GM23248 (cell line): Measurements from ENCODE around the gene AXIN1. TPM values are rescaled to one million over a fixed set of nuclear protein-coding genes. Genes with fewer than 3 reads are reported as not detected.

Experiments used
- DNase-seq: peaks from one replicate; pipeline ENCODE4 v3.0.0-alpha.2; 2015
- H2AFZ ChIP-seq: fragments of 200-600 bp; sonication (generic); 2 replicates; pipeline ENCODE4 v1.6.1; 2016; ENCODE audit warnings: antibody characterized with exemption
- H3F3A ChIP-seq: fragments of 200-600 bp; sonication (generic); 2 replicates; pipeline ENCODE4 v1.6.1; 2016; ENCODE audit warnings: mild to moderate bottlenecking, antibody characterized with exemption, mixed run types; ENCODE audit not compliant: insufficient read depth
- H3K27ac ChIP-seq: fragments of 200-600 bp; sonication (generic); 2 replicates; pipeline ENCODE4 v1.5.1; 2016; ENCODE audit warnings: mild to moderate bottlenecking
- H3K27me3 ChIP-seq: fragments of 200-600 bp; sonication (generic); replicated peaks from 2 replicates; pipeline ENCODE4 v1.6.1; 2016; ENCODE audit warnings: mild to moderate bottlenecking; ENCODE audit not compliant: insufficient read depth
- H3K36me3 ChIP-seq: fragments of 200-600 bp; sonication (generic); 2 replicates; pipeline ENCODE4 v1.6.1; 2016; ENCODE audit warnings: low read depth, mild to moderate bottlenecking
- H3K4me1 ChIP-seq: fragments of 200-600 bp; sonication (generic); 2 replicates; pipeline ENCODE4 v1.6.1; 2016; ENCODE audit warnings: mild to moderate bottlenecking; ENCODE audit not compliant: insufficient read depth
- H3K4me2 ChIP-seq: fragments of 200-600 bp; sonication (generic); one replicate; pipeline ENCODE4 v1.6.1; 2016; ENCODE audit warnings: mild to moderate bottlenecking; ENCODE audit not compliant: unreplicated experiment
- H3K4me3 ChIP-seq: fragments of 200-600 bp; sonication (generic); 2 replicates; pipeline ENCODE4 v1.5.1; 2016; ENCODE audit warnings: mild to moderate bottlenecking
- H3K79me2 ChIP-seq: fragments of 200-600 bp; sonication (generic); 2 replicates; pipeline ENCODE4 v1.6.1; 2016; ENCODE audit warnings: mild to moderate bottlenecking; ENCODE audit not compliant: insufficient read depth
- H3K9ac ChIP-seq: fragments of 200-600 bp; sonication (generic); 2 replicates; pipeline ENCODE4 v1.6.1; 2016; ENCODE audit warnings: mild to moderate bottlenecking
- H3K9me2 ChIP-seq: fragments of 200-600 bp; sonication (generic); 2 replicates; pipeline ENCODE4 v1.6.1; 2016; ENCODE audit warnings: mixed run types, mild to moderate bottlenecking, moderate library complexity; ENCODE audit not compliant: insufficient read depth
- H3K9me3 ChIP-seq: fragments of 200-600 bp; sonication (generic); one replicate; pipeline ENCODE4 v1.6.1; 2017; ENCODE audit warnings: low read depth
- H4K20me1 ChIP-seq: fragments of 200-600 bp; sonication (generic); 2 replicates; pipeline ENCODE4 v1.6.0; 2016; ENCODE audit not compliant: insufficient read depth
- EZH2 ChIP-seq: fragments of 200-600 bp; sonication (generic); IDR thresholded peaks from 2 replicates; pipeline ENCODE4 v1.6.1; 2018; ENCODE audit warnings: antibody characterized with exemption, mild to moderate bottlenecking; ENCODE audit not compliant: insufficient read depth, poor library complexity, severe bottlenecking
- EZH2phosphoT487 ChIP-seq: fragments of 200-600 bp; sonication (generic); IDR thresholded peaks from 2 replicates; pipeline ENCODE4 v1.6.1; 2018; ENCODE audit warnings: antibody characterized with exemption, moderate library complexity, mild to moderate bottlenecking, low read depth; ENCODE audit not compliant: insufficient read depth
- WGBS, 2 experiments: methylation state at CpG; one replicate each; pipeline ENCODE4 v1.1.6; 2015 to 2017; ENCODE audit warnings: low lambda C conversion rate in 2 of 2, low coverage in 1 of 2; ENCODE audit errors: missing lambda C conversion rate in 2 of 2; 5-methylcytosine and 5-hydroxymethylcytosine counted together
- in situ Hi-C: fragments of 300-500 bp; cut with MboI; formaldehyde crosslinking; loops from 2 replicates; pipeline ENCODE4 v1.15.0; 2020
- polyA plus RNA-seq: library from polyadenylated mRNA; unstranded; fragments of >200 nt; fragmentation: Nextera tagmentation; extraction: Ambion mirVana; gene quantifications from 2 replicates; pipeline ENCODE4 v1.2.1, GENCODE V29; 2016
- total RNA-seq: library from RNA; depleted of rRNA; stranded (reverse); fragments of >200 nt; shearing (Covaris generic); gene quantifications from 2 replicates; pipeline ENCODE4 v1.2.3, GENCODE V29; 2014

The AXIN1 gene
- total and polyA plus RNA-seq, 2 experiments from 2014 or later, result 3.3 to 27.1 TPM

GRCh38 chr16:253833-254232, 98.7 kb downstream of the AXIN1 start:
- H3K4me2 ChIP-seq, result no peak overlapping the region
- no peaks in the 10 kb centered on the region for H3F3A ChIP-seq
- H3K9me3 ChIP-seq, result no peaks in the 10 kb centered on the region
- H4K20me1 ChIP-seq, result no peaks in the 10 kb centered on the region
- TF ChIP-seq EZH2phosphoT487, result no peak
- TF ChIP-seq EZH2, result no peak
- no peak overlapping the region for H2AFZ ChIP-seq
- no peaks in the 10 kb centered on the region for H3K79me2 ChIP-seq
- no peak for DNase-seq
- no peak overlapping the region for H3K9ac ChIP-seq
- no peak overlapping the region for H3K4me3 ChIP-seq
- in situ Hi-C loops, result no loop called here
- no peaks in the 10 kb centered on the region for H3K9me2 ChIP-seq
- WGBS, 2 experiments, result 77 to 82% methylated on average over 6 of the region's 6 CpGs
- H3K36me3 ChIP-seq, result peaks cover 7% of the 10 kb centered on the region; the same call in 1 of the 2 replicates
- no peaks in the 10 kb centered on the region for H3K4me1 ChIP-seq
- no peak overlapping the region for H3K27ac ChIP-seq
- no peaks in the 10 kb centered on the region for H3K27me3 ChIP-seq

GRCh38 chr16:252366-253337, 99.9 kb downstream of the AXIN1 start:
- Histone ChIP-seq H3K79me2 (no peaks in the 10 kb centered on the region), H2AFZ (no peak overlapping the region), H4K20me1 (no peaks in the 10 kb centered on the region), H3K9me3 (no peaks in the 10 kb centered on the region), H3K4me1 (no peaks in the 10 kb centered on the region), H3K4me3 (no peak overlapping the region), H3K27me3 (no peaks in the 10 kb centered on the region), H3F3A (no peaks in the 10 kb centered on the region), H3K36me3 (peaks cover 7% of the 10 kb centered on the region; the same call in 1 of the 2 replicates), H3K9ac (no peak overlapping the region), H3K9me2 (no peaks in the 10 kb centered on the region), H3K4me2 (no peak overlapping the region), H3K27ac (no peak overlapping the region)
- DNase-seq, result no peak
- in situ Hi-C loops, result no loop called here
- TF ChIP-seq EZH2 (no peak), EZH2phosphoT487 (no peak)
- 92 to 93% methylated on average over 30 of the region's 30 CpGs for WGBS, 2 experiments

- no peaks in the 10 kb centered on the region for H4K20me1 ChIP-seq
- H3K36me3 ChIP-seq, result peaks cover 3% of the 10 kb centered on the region; the same call in 1 of the 2 replicates
- H3K9me2 ChIP-seq, result no peaks in the 10 kb centered on the region
- no peaks in the 10 kb centered on the region for H3K4me1 ChIP-seq
- 82 to 87% methylated on average over 12 of the region's 12 CpGs for WGBS, 2 experiments
- no peaks in the 10 kb centered on the region for H3F3A ChIP-seq
- no peak overlapping the region for H3K27ac ChIP-seq
- in situ Hi-C loops, result no loop called here
- H3K27me3 ChIP-seq, result no peaks in the 10 kb centered on the region
- no peak overlapping the region for H3K4me3 ChIP-seq
- no peaks in the 10 kb centered on the region for H3K9me3 ChIP-seq
- no peak overlapping the region for H2AFZ ChIP-seq
- no peak for DNase-seq
- no peak overlapping the region for H3K9ac ChIP-seq
- peaks cover 23% of the 10 kb centered on the region; the same call in 1 of the 2 replicates for H3K79me2 ChIP-seq
- no peak overlapping the region for H3K4me2 ChIP-seq
- TF ChIP-seq EZH2phosphoT487, result no peak
- TF ChIP-seq EZH2, result no peak
Observed at GRCh38 chr16:249431-249830, 103.1 kb downstream of the AXIN1 start.

GRCh38 chr16:247027-247426, 105.5 kb downstream of the AXIN1 start:
- no peak overlapping the region for H3K27ac ChIP-seq
- no peak overlapping the region for H3K4me2 ChIP-seq
- no peaks in the 10 kb centered on the region for H3K4me1 ChIP-seq
- DNase-seq, result no peak
- 97% methylated on average over 12 of the region's 12 CpGs for WGBS, 2 experiments
- no peaks in the 10 kb centered on the region; the same call in 1 of the 2 replicates for H3K36me3 ChIP-seq
- H3K9ac ChIP-seq, result no peak overlapping the region
- in situ Hi-C loops, result no loop called here
- no peaks in the 10 kb centered on the region for H3K9me2 ChIP-seq
- H3K4me3 ChIP-seq, result no peak overlapping the region
- H3K27me3 ChIP-seq, result no peaks in the 10 kb centered on the region
- no peaks in the 10 kb centered on the region for H3F3A ChIP-seq
- TF ChIP-seq EZH2, result no peak
- no peak for TF ChIP-seq EZH2phosphoT487
- H3K9me3 ChIP-seq, result no peaks in the 10 kb centered on the region
- H4K20me1 ChIP-seq, result no peaks in the 10 kb centered on the region
- H3K79me2 ChIP-seq, result peaks cover 46% of the 10 kb centered on the region
- H2AFZ ChIP-seq, result no peak overlapping the region
